Tibial nerve (tissue), 4 donors: ENCODE results near the gene IQSEC3.

ENCODE experiments used
- EP300 ChIP-seq, 2 donors: sonication (generic); formaldehyde crosslinking; IDR thresholded peaks; one replicate each; pipeline ENCODE4 v1.6.1; 2017; ENCODE audit warnings: antibody characterized with exemption in 2 of 2, mild to moderate bottlenecking in 1 of 2
- TF ChIP-seq, protein P1 (sequence below), 5 experiments: fragments of 200-600 bp in 3 of 5; fragments of 450-650 bp in 2 of 5; sonication (generic) in 3 of 5; IDR thresholded peaks; one replicate each; pipeline ENCODE4 v1.5.1; 2016 to 2019; ENCODE audit warnings: antibody characterized with exemption in 5 of 5, mild to moderate bottlenecking in 3 of 5, moderate library complexity in 2 of 5

- TF ChIP-seq EP300 (IDR thresholded peaks at IDR 0.05) = no peak
- TF ChIP-seq, protein P1, sequence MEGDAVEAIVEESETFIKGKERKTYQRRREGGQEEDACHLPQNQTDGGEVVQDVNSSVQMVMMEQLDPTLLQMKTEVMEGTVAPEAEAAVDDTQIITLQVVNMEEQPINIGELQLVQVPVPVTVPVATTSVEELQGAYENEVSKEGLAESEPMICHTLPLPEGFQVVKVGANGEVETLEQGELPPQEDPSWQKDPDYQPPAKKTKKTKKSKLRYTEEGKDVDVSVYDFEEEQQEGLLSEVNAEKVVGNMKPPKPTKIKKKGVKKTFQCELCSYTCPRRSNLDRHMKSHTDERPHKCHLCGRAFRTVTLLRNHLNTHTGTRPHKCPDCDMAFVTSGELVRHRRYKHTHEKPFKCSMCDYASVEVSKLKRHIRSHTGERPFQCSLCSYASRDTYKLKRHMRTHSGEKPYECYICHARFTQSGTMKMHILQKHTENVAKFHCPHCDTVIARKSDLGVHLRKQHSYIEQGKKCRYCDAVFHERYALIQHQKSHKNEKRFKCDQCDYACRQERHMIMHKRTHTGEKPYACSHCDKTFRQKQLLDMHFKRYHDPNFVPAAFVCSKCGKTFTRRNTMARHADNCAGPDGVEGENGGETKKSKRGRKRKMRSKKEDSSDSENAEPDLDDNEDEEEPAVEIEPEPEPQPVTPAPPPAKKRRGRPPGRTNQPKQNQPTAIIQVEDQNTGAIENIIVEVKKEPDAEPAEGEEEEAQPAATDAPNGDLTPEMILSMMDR (IDR thresholded peaks at IDR 0.05) = no peak
These were observed 115.4 kb downstream of the IQSEC3 start for GRCh38 chr12:181921-182320.
